Measurements from ENCODE around the gene MARCO.
"Not testable (repeated sequence)": the region's sequence is repeated elsewhere in the genome, so short reads cannot be mapped to it uniquely, and the experiment has no call there.

The MARCO gene

GRCh38 chr2:118925981-118926380 lies 16.0 kb upstream of the MARCO start:
- DNase-seq (ENCODE audit: low read depth, low spot score) = no peak

GRCh38 chr2:118929059-118929458 lies 12.9 kb upstream of the MARCO start:
- no peak for DNase-seq (ENCODE audit: low read depth, low spot score)

GRCh38 chr2:118932949-118933348 lies 9.0 kb upstream of the MARCO start:
- no peak for DNase-seq (ENCODE audit: low read depth, low spot score)

- no peak for DNase-seq (ENCODE audit: low read depth, low spot score)
Observed at GRCh38 chr2:118936306-118936705, 5.7 kb upstream of the MARCO start.

GRCh38 chr2:118936936-118937335 lies 5.1 kb upstream of the MARCO start:
- DNase-seq (ENCODE audit: low read depth, low spot score) = no peak

- no peak for DNase-seq (ENCODE audit: low read depth, low spot score)
Observed at GRCh38 chr2:118937817-118938216, 4.2 kb upstream of the MARCO start.

- DNase-seq (ENCODE audit: low read depth, low spot score) = no peak
Observed at GRCh38 chr2:118939994-118940393, 2.0 kb upstream of the MARCO start.

GRCh38 chr2:118940486-118941120 lies 1.4 kb upstream of the MARCO start:
- DNase-seq (ENCODE audit: low read depth, low spot score) = no peak

- no peak for DNase-seq (ENCODE audit: low read depth, low spot score)
Observed at GRCh38 chr2:118943286-118943685, 1.3 kb downstream of the MARCO start.

GRCh38 chr2:118945881-118946280 lies 3.9 kb downstream of the MARCO start:
- DNase-seq (ENCODE audit: low read depth, low spot score) = no peak

GRCh38 chr2:118948266-118948665 lies 6.3 kb downstream of the MARCO start:
- not testable (repeated sequence) for DNase-seq (ENCODE audit: low read depth, low spot score)

GRCh38 chr2:118954297-118955060 lies 12.5 kb downstream of the MARCO start:
- DNase-seq (ENCODE audit: low read depth, low spot score) = no peak

GRCh38 chr2:118965737-118966136 lies 23.7 kb downstream of the MARCO start:
- DNase-seq (ENCODE audit: low read depth, low spot score) = no peak

GRCh38 chr2:118967124-118967880 lies 25.3 kb downstream of the MARCO start:
- DNase-seq (ENCODE audit: low read depth, low spot score) = no peak

GRCh38 chr2:118968042-118968441 lies 26.0 kb downstream of the MARCO start:
- no peak for DNase-seq (ENCODE audit: low read depth, low spot score)

GRCh38 chr2:118968961-118969733 lies 27.2 kb downstream of the MARCO start:
- DNase-seq (ENCODE audit: low read depth, low spot score) = no peak

GRCh38 chr2:118969734-118970395 lies 27.9 kb downstream of the MARCO start:
- no peak for DNase-seq (ENCODE audit: low read depth, low spot score)

- DNase-seq (ENCODE audit: low read depth, low spot score) = no peak
Observed at GRCh38 chr2:118970396-118971135, 28.6 kb downstream of the MARCO start.

GRCh38 chr2:118971245-118972122 lies 29.5 kb downstream of the MARCO start:
- DNase-seq (ENCODE audit: low read depth, low spot score) = no peak

- no peak for DNase-seq (ENCODE audit: low read depth, low spot score)
Observed at GRCh38 chr2:118973542-118973951, 31.6 kb downstream of the MARCO start.
